ENCODE data around the gene ZSWIM8. TPM values are rescaled to one million over a fixed set of nuclear protein-coding genes. Genes with fewer than 3 reads are reported as not detected.
A peak's percentile ranks its signal among the peaks of the same experiment; 100 is the strongest.
"Not testable (repeated sequence)": the region's sequence is repeated elsewhere in the genome, so short reads cannot be mapped to it uniquely, and the experiment has no call there.

Gene ZSWIM8
- total RNA-seq, 2 donors from 2014 or later: 72.0 to 81.3 TPM

DNA sequence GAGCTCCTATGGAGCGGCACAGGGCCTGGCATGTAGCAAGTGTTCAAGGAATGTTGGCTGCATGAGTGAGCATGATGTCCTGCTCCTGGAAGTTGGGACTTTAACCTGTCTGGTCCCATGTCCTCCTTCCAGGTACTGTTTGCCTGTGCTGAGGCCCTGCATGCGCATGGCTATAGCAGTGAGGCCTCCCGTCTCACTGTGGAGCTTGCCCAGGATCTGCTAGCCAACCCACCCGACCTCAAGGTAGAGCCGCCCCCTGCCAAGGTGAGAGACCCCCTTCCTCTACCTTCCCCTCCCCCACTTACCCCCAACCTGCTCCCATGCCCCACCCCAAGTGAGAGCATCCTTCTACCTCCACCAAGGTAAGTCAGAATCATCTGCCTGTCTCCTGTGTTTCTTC, 8.1 kb downstream of the ZSWIM8 start:
- Mint-ChIP-seq H3K27ac (peak overlapping the region; percentile 49), H3K4me1 (ENCODE audit: low read depth) (peaks cover 7% of the 10 kb centered on the region), H3K36me3 (ENCODE audit: insufficient read depth in 2 of 2) (peaks cover 9 to 28% of the 10 kb centered on the region in 2 donors), H3K27me3 (ENCODE audit: low read depth) (no peaks in the 10 kb centered on the region), H3K4me3 (no peak overlapping the region), H3K9me3 (no peaks in the 10 kb centered on the region)
- ATAC-seq (replicated peaks in 1 of 2): no peak
- DNase-seq: no peak

DNA sequence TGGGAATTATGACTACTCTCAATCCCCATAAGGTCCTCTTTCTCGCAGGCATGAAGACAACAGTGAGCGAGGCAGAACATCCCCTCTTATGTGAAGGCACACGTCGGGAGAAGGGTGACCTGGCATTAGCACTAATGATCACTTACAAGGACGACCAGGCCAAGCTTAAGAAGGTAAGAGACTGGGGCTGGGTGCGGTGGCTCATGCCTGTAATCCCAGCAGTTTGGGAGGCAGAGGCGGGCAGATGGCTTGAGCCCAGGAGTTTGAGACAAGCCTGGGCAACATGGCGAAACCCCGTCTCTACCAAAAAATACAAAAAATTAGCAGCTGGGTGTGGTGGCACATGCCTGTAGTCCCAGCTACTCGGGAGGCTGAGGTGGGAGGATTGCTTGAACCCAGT, 10.1 kb downstream of the ZSWIM8 start:
- not testable (repeated sequence) for H3K27ac Mint-ChIP-seq; H3K27me3 Mint-ChIP-seq (ENCODE audit: low read depth); H3K9me3 Mint-ChIP-seq; H3K4me3 Mint-ChIP-seq; ATAC-seq (replicated peaks in 1 of 2); DNase-seq; H3K4me1 Mint-ChIP-seq (ENCODE audit: low read depth)
- peaks cover 6 to 24% of the 10 kb centered on the region in 2 donors for H3K36me3 Mint-ChIP-seq (ENCODE audit: insufficient read depth in 2 of 2)

DNA sequence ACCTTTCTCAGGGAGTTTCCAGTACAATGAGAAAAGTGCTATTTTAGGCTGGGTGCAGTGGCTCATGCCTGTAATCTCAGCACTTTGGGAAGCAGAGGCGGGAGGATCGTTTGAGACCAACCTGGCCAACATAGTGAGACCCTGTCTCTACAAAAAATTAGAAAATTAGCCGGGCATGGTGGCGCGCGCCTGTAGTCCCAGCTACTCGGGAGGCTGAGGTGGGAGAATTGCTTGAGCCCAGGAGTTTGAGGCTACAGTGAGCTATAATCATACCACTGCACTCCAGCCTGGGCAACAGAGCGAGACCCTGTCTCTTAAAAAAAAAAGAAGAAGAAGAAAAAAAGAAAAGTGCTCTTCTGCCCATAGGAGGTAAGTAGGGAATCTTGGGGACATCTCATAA, 10.6 kb downstream of the ZSWIM8 start:
- not testable (repeated sequence) for H3K27me3 Mint-ChIP-seq (ENCODE audit: low read depth); ATAC-seq (replicated peaks in 1 of 2); H3K4me1 Mint-ChIP-seq (ENCODE audit: low read depth); H3K4me3 Mint-ChIP-seq; DNase-seq; H3K9me3 Mint-ChIP-seq
- Mint-ChIP-seq H3K27ac (peak overlapping the region; percentile 90), H3K36me3 (ENCODE audit: insufficient read depth in 2 of 2) (peaks cover 6 to 21% of the 10 kb centered on the region in 2 donors)

DNA sequence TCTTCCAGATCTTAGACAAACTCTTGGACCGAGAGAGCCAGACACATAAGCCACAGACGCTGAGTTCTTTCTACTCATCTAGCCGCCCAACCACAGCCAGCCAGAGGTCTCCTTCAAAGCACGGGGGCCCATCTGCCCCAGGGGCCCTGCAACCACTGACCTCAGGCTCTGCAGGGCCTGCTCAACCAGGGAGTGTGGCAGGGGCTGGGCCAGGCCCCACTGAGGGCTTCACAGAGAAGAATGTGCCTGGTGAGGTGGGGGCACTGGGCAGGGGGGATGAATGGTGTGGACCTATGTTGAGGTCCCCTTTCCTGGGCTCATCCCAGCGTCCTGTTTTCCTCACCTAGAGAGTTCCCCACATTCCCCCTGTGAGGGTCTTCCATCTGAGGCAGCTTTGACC, 11.4 kb downstream of the ZSWIM8 start:
- Mint-ChIP-seq H3K9me3 (no peaks in the 10 kb centered on the region), H3K27me3 (ENCODE audit: low read depth) (no peaks in the 10 kb centered on the region), H3K4me1 (ENCODE audit: low read depth) (peaks cover 7% of the 10 kb centered on the region), H3K4me3 (no peak overlapping the region), H3K27ac (peak overlapping the region; percentile 90), H3K36me3 (ENCODE audit: insufficient read depth in 2 of 2) (peaks cover 4 to 23% of the 10 kb centered on the region in 2 donors)
- DNase-seq: no peak
- no peak for ATAC-seq (replicated peaks in 1 of 2)

DNA sequence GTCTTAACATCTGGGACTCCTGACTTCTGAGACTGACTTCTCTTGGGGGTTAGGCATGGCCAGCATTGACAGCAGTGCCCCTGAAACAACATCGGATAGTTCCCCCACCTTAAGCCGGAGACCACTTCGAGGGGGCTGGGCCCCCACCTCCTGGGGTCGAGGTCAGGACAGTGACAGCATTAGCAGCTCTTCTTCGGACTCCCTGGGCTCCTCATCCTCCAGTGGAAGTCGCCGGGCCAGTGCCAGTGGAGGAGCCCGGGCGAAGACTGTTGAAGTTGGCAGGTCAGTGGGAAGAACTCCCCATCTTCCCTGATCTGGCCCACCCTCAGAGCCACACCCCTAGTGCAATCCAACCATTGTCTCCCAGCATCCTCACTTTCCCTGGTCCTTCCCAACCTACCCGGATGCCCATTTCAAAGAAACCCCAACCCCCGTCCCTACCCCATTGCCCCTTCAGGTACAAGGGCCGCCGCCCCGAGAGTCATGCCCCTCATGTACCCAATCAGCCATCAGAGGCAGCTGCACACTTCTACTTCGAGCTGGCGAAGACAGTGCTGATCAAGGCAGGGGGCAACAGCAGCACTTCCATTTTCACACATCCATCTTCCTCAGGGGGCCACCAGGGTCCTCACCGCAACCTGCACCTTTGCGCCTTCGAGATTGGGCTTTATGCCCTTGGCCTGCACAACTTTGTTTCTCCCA, 12.1 kb downstream of the ZSWIM8 start:
- Mint-ChIP-seq H3K27ac (peak overlapping the region; percentile 5), H3K27me3 (ENCODE audit: low read depth) (no peaks in the 10 kb centered on the region), H3K4me3 (no peak overlapping the region), H3K36me3 (ENCODE audit: insufficient read depth in 2 of 2) (peaks cover 4 to 23% of the 10 kb centered on the region in 2 donors), H3K4me1 (ENCODE audit: low read depth) (peaks cover 7% of the 10 kb centered on the region), H3K9me3 (no peaks in the 10 kb centered on the region)
- DNase-seq (no peak), ATAC-seq (replicated peaks in 1 of 2) (no peak)

DNA sequence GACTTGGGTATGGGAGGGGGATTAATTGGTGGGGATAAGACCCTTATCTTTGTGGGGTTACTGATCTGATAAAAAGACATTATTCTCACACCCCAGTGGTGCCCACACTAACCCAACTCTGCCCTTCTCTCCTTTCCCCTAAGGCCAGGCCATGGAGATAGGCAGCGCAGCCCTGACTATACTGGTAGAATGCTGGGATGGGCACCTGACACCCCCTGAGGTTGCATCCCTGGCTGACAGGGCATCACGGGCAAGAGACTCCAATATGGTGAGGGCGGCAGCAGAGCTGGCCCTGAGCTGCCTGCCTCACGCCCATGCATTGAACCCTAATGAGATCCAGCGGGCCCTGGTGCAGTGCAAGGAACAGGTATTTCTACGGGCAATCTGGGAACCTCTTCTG, 12.7 kb downstream of the ZSWIM8 start:
- Mint-ChIP-seq H3K4me1 (ENCODE audit: low read depth) (peaks cover 8% of the 10 kb centered on the region), H3K27ac (peak overlapping the region; percentile 5), H3K4me3 (no peak overlapping the region), H3K9me3 (no peaks in the 10 kb centered on the region), H3K36me3 (ENCODE audit: insufficient read depth in 2 of 2) (peaks cover 7 to 25% of the 10 kb centered on the region in 2 donors), H3K27me3 (ENCODE audit: low read depth) (no peaks in the 10 kb centered on the region)
- no peak for ATAC-seq (replicated peaks in 1 of 2)
- DNase-seq: no peak

DNA sequence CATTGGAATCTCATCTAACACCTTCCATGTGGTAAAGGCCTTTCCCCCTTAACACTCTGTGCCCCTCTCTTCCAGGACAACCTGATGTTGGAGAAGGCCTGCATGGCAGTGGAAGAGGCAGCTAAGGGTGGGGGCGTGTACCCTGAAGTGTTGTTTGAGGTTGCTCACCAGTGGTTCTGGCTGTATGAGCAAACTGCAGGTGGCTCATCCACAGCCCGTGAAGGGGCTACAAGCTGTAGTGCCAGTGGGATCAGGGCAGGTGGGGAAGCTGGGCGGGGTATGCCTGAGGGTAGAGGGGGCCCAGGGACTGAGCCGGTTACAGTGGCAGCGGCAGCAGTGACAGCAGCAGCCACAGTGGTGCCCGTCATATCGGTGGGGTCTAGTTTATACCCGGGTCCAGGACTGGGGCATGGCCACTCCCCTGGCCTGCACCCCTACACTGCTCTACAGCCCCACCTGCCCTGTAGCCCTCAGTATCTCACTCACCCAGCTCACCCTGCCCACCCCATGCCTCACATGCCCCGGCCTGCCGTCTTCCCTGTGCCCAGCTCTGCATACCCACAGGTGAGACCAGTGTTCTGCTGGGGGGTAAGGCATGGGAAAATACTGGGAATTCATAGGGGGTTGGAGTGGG, 13.6 kb downstream of the ZSWIM8 start:
- Mint-ChIP-seq H3K4me3 (no peak overlapping the region), H3K9me3 (no peaks in the 10 kb centered on the region), H3K4me1 (ENCODE audit: low read depth) (peaks cover 13% of the 10 kb centered on the region), H3K27me3 (ENCODE audit: low read depth) (no peaks in the 10 kb centered on the region), H3K27ac (peak overlapping the region; percentile 11), H3K36me3 (ENCODE audit: insufficient read depth in 2 of 2) (peaks cover 7 to 28% of the 10 kb centered on the region in 2 donors)
- ATAC-seq (replicated peaks in 1 of 2) (peak; percentile 14 to 16), DNase-seq (no peak)

DNA sequence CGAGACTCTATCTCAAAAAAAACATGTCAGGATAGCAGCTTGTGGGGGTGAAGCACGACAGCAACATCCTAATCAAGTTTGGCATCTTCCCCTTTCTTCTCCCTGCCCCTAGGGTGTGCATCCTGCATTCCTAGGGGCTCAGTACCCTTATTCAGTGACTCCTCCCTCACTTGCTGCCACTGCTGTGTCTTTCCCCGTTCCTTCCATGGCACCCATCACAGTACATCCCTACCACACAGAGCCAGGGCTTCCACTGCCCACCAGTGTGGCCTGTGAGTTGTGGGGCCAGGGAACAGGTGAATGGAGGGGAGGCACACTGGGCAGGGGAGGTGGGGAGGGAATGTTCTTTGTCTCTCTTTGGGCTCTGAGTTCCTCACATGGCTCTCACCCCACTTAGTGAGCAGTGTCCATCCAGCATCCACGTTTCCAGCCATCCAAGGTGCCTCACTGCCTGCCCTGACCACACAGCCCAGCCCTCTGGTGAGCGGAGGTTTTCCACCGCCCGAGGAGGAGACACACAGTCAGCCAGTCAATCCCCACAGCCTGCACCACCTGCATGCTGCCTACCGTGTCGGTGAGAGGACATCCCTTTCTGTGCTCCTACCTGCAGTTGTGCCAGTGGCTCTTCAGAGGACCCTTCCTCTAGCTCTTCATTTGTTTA, 14.6 kb downstream of the ZSWIM8 start:
- no peaks in the 10 kb centered on the region for H3K27me3 Mint-ChIP-seq (ENCODE audit: low read depth)
- ATAC-seq (replicated peaks in 1 of 2) (no peak), DNase-seq (no peak)
- peaks cover 19% of the 10 kb centered on the region for H3K4me1 Mint-ChIP-seq (ENCODE audit: low read depth)
- peaks cover 7 to 27% of the 10 kb centered on the region in 2 donors for H3K36me3 Mint-ChIP-seq (ENCODE audit: insufficient read depth in 2 of 2)
- no peaks in the 10 kb centered on the region for H3K9me3 Mint-ChIP-seq
- peak overlapping the region; percentile 21 for H3K27ac Mint-ChIP-seq
- H3K4me3 Mint-ChIP-seq: no peak overlapping the region

DNA sequence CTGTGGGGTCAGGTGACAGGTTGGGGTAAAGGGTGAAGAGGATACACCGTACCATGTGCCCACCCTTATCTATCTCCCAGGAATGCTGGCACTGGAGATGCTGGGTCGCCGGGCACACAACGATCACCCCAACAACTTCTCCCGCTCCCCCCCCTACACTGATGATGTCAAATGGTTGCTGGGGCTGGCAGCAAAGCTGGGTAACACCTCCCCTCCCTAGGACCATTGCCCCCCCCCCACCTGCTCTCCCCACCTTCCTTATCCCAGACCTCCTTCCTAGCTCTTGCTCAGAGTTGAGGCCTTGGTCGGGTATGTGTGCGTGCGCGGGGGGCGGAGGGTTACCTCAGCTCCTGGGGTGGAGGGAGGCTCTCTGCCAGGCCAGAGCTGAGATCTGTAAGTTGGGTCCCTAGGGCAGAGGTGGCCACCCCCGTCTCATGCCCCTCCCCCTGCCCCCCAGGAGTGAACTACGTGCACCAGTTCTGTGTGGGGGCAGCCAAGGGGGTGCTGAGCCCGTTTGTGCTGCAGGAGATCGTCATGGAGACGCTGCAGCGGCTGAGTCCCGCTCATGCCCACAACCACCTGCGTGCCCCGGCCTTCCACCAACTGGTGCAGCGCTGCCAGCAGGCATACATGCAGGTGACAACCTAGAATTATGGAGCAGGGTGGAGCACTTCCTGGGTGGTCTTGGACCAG, 15.3 kb downstream of the ZSWIM8 start:
- Mint-ChIP-seq H3K4me1 (ENCODE audit: low read depth) (peaks cover 26% of the 10 kb centered on the region), H3K36me3 (ENCODE audit: insufficient read depth in 2 of 2) (peaks cover 8 to 29% of the 10 kb centered on the region in 2 donors), H3K27me3 (ENCODE audit: low read depth) (no peaks in the 10 kb centered on the region), H3K27ac (no peak overlapping the region), H3K4me3 (no peak overlapping the region), H3K9me3 (no peaks in the 10 kb centered on the region)
- ATAC-seq (replicated peaks in 1 of 2) (no peak), DNase-seq (no peak)

DNA sequence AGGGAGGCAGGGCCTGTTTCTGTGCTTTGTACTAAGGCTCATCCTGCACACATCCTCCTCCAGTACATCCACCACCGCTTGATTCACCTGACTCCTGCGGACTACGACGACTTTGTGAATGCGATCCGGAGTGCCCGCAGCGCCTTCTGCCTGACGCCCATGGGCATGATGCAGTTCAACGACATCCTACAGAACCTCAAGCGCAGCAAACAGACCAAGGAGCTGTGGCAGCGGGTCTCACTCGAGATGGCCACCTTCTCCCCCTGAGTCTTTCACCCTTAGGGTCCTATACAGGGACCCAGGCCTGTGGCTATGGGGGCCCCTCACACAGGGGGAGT, 15.8 kb downstream of the ZSWIM8 start:
- Mint-ChIP-seq H3K4me1 (ENCODE audit: low read depth) (peaks cover 31% of the 10 kb centered on the region), H3K36me3 (ENCODE audit: insufficient read depth in 2 of 2) (peaks cover 10 to 29% of the 10 kb centered on the region in 2 donors), H3K4me3 (no peak overlapping the region), H3K27ac (no peak overlapping the region), H3K9me3 (no peaks in the 10 kb centered on the region), H3K27me3 (ENCODE audit: low read depth) (no peaks in the 10 kb centered on the region)
- no peak for ATAC-seq (replicated peaks in 1 of 2)
- DNase-seq: no peak

DNA sequence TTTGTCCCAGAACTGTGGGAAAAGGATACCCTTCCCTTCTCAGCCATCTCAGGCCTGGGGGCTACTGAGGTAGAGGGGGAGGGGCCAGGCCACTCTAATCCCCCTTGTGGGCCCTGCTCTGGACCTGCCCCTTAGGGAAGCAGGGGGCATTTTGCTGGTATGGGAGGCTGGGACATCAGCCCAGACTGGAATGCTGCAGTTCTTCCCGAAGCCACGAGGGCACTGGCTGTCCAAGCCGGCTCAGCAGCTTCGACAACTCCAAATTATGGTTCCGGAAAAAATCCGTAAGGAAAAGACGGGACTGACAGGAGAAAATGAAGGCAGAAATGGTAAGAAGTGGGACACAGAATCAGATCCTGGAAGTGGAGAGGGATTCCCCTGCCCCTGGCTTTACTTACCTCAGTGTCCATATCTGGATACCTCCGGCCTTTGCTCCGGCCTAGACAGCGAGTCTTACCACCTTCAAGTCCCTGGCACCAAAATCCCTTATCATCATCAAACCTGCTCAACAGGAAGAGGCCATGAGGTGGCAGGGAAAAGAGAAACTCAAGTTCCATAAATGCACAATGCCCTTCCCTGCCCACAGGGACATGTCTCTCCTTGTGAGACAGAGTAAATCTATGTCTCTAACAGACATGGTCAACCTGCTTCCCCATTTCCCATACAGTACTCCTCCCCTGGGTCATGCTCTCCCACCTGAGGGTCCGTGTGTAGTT, 17.0 kb downstream of the ZSWIM8 start:
- ATAC-seq (replicated peaks in 1 of 2): no peak
- no peak for DNase-seq
- no peaks in the 10 kb centered on the region for H3K27me3 Mint-ChIP-seq (ENCODE audit: low read depth)
- peaks cover 20 to 37% of the 10 kb centered on the region in 2 donors for H3K36me3 Mint-ChIP-seq (ENCODE audit: insufficient read depth in 2 of 2)
- H3K9me3 Mint-ChIP-seq: no peaks in the 10 kb centered on the region
- H3K4me3 Mint-ChIP-seq: no peak overlapping the region
- peaks cover 43% of the 10 kb centered on the region for H3K4me1 Mint-ChIP-seq (ENCODE audit: low read depth)
- no peak overlapping the region for H3K27ac Mint-ChIP-seq

DNA sequence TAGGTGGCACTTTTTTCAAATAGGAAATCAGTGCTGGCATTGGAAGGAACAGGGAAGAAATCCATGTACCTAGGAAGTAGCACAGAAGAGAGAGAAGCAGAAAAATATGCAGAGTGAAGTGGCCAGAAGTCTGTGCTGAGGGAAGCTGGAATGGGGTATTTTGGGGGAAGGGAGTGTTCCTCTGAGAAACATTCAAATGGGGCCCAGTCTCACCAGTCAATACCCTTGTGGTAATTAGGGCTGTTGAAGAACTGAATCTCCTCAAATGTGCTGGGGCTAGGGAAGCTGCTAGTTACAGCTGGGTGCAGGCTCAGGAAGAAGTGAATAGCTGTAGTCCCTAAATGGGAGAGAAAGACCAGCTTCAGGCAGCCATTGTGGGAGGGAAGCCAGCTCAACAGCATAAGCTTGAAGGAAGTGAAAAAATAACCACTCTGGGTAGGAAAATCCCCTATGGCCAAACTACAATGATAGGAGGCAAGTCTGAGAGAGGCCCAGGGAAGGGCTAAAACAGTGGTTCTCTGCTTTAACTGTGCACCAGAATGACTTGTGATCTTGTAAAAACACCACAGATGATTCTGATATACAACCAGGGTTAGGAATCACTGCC, 18.4 kb downstream of the ZSWIM8 start:
- H3K4me1 Mint-ChIP-seq (ENCODE audit: low read depth): peaks cover 54% of the 10 kb centered on the region

More for the DNA sequence above, 18.4 kb downstream of the ZSWIM8 start:
- Mint-ChIP-seq H3K4me3 (peak overlapping the region; percentile 44), H3K36me3 (ENCODE audit: insufficient read depth in 2 of 2) (peaks cover 18 to 36% of the 10 kb centered on the region in 2 donors), H3K27me3 (ENCODE audit: low read depth) (no peaks in the 10 kb centered on the region), H3K27ac (peak overlapping the region; percentile 88), H3K9me3 (no peaks in the 10 kb centered on the region)
- ATAC-seq (replicated peaks in 1 of 2) (peak; percentile 56 to 64), DNase-seq (no peak)
